C4-2B (cell line): ENCODE measurements around the gene CUX1.

ENCODE experiments used
- ZFX ChIP-seq: fragments of 450-650 bp; IDR thresholded peaks from 2 replicates; pipeline ENCODE4 v1.6.1; 2017
- TF ChIP-seq, protein P1 (sequence below): fragments of 450-650 bp; conservative IDR thresholded peaks from 2 replicates; pipeline ENCODE4 v1.5.1; 2017; ENCODE audit warnings: mild to moderate bottlenecking

DNA sequence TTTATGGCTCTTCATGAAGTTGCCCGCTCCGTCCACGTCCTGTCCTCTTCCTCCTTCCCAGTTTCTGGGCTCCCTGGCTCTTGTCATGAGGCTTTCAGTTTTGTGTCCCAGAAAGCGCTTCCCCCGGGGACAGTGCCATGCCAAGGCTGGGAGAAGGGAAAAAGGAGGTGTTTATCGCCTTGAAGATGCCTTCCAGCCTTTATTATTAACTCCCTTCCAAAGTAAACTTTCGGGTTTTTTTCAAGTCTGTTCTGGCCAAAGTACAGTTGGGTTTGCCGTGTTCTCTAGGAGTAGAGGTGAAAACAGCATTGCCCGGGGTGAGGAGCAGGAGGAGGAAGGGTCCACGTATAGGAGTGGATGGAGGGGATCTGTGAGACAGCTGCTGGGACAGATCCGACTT lies 117.2 kb downstream of the CUX1 start:
- TF ChIP-seq, protein P1, sequence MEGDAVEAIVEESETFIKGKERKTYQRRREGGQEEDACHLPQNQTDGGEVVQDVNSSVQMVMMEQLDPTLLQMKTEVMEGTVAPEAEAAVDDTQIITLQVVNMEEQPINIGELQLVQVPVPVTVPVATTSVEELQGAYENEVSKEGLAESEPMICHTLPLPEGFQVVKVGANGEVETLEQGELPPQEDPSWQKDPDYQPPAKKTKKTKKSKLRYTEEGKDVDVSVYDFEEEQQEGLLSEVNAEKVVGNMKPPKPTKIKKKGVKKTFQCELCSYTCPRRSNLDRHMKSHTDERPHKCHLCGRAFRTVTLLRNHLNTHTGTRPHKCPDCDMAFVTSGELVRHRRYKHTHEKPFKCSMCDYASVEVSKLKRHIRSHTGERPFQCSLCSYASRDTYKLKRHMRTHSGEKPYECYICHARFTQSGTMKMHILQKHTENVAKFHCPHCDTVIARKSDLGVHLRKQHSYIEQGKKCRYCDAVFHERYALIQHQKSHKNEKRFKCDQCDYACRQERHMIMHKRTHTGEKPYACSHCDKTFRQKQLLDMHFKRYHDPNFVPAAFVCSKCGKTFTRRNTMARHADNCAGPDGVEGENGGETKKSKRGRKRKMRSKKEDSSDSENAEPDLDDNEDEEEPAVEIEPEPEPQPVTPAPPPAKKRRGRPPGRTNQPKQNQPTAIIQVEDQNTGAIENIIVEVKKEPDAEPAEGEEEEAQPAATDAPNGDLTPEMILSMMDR = no peak
- no peak for TF ChIP-seq ZFX
